Smooth muscle cell (in vitro differentiated cells): ENCODE measurements around the gene STARD8. TPM values are rescaled to one million over a fixed set of nuclear protein-coding genes. Genes with fewer than 3 reads are reported as not detected.
A peak's percentile ranks its signal among the peaks of the same experiment; 100 is the strongest.

Experiments
- DNase-seq: peaks from one replicate; lab custom pipeline; 2025; ENCODE audit not compliant: unreplicated experiment; lab: John Stamatoyannopoulos, UW
- H2AFZ ChIP-seq: fragments of 200-600 bp; sonication (generic); 2 replicates; pipeline ENCODE4 v1.6.0; 2016; ENCODE audit warnings: antibody characterized with exemption, low read depth, mild to moderate bottlenecking
- H3F3A ChIP-seq: fragments of 200-600 bp; sonication (generic); 2 replicates; pipeline ENCODE4 v1.6.0; 2017; ENCODE audit warnings: antibody characterized with exemption, low read depth
- H3K27ac ChIP-seq: fragments of 200-600 bp; sonication (generic); 2 replicates; pipeline ENCODE4 v1.5.1; 2016; ENCODE audit warnings: low read depth, mild to moderate bottlenecking
- H3K27me3 ChIP-seq: fragments of 200-600 bp; sonication (generic); 2 replicates; pipeline ENCODE4 v1.6.1; 2016; ENCODE audit warnings: low read depth, mild to moderate bottlenecking
- H3K36me3 ChIP-seq: fragments of 200-600 bp; sonication (generic); 2 replicates; pipeline ENCODE4 v1.5.1; 2016; ENCODE audit warnings: low read depth
- H3K4me1 ChIP-seq: fragments of 200-600 bp; sonication (generic); 2 replicates; pipeline ENCODE4 v1.5.1; 2016; ENCODE audit warnings: low read depth
- H3K4me2 ChIP-seq: fragments of 200-600 bp; sonication (generic); 2 replicates; pipeline ENCODE4 v1.6.0; 2016; ENCODE audit warnings: mild to moderate bottlenecking
- H3K4me3 ChIP-seq: fragments of 200-600 bp; sonication (generic); 2 replicates; pipeline ENCODE4 v1.5.1; 2016; ENCODE audit warnings: mild to moderate bottlenecking
- H3K79me2 ChIP-seq: fragments of 200-600 bp; sonication (generic); 2 replicates; pipeline ENCODE4 v1.6.0; 2016; ENCODE audit warnings: low read depth, mild to moderate bottlenecking
- H3K9ac ChIP-seq: fragments of 200-600 bp; sonication (generic); 2 replicates; pipeline ENCODE4 v1.6.0; 2016; ENCODE audit warnings: low read depth
- H3K9me3 ChIP-seq: fragments of 200-600 bp; sonication (generic); replicated peaks from 2 replicates; pipeline ENCODE4 v1.5.1; 2016; ENCODE audit warnings: low read depth
- H4K20me1 ChIP-seq: fragments of 200-600 bp; sonication (generic); 2 replicates; pipeline ENCODE4 v1.6.0; 2016; ENCODE audit warnings: low read depth
- CTCF ChIP-seq: fragments of 200-600 bp; sonication (generic); IDR thresholded peaks from 2 replicates; pipeline ENCODE4 v1.5.1; 2017; ENCODE audit warnings: borderline replicate concordance, mild to moderate bottlenecking, antibody characterized with exemption; ENCODE audit not compliant: insufficient read depth, poor library complexity, severe bottlenecking
- WGBS: methylation state at CpG from one replicate; pipeline ENCODE4 v1.1.7; 2016; ENCODE audit warnings: low lambda C conversion rate; 5-methylcytosine and 5-hydroxymethylcytosine counted together
- polyA plus RNA-seq: library from polyadenylated mRNA; unstranded; fragments of >200 nt; fragmentation: Nextera tagmentation; extraction: Ambion mirVana; gene quantifications from 2 replicates; pipeline ENCODE4 v1.2.1, GENCODE V29; 2016
- total RNA-seq: library from RNA; depleted of rRNA; stranded (reverse); fragments of >200 nt; gene quantifications from 2 replicates; pipeline ENCODE4 v1.2.3, GENCODE V29; 2014

The STARD8 gene
- total and polyA plus RNA-seq, 2 experiments from 2014 or later: 0.27 to 0.38 TPM

DNA sequence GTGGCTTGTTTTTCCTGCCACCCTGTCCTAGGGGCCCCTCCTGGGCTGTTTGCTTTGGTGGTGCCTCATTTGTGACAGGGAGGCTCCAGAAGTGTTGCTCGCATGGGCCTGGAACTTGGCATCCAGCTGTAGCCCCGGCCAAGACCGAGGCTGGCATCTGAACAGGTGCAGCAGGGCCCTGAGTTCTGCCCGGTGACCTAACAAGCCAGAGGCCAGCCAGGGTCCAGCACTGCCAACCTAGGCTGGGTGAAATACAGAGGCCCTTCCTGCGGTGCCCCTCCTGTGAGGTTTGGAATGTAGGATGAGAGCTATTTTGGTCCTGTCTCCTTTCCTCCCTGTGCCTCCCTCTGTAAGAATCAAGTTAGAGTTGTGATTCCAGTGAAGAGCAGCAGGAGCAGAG lies 58.5 kb downstream of the STARD8 start:
- no peak for DNase-seq
- no peaks in the 10 kb centered on the region for H3K4me1 ChIP-seq
- no peaks in the 10 kb centered on the region for H4K20me1 ChIP-seq
- H3K79me2 ChIP-seq: no peaks in the 10 kb centered on the region
- whole genome bisulfite sequencing: 83% methylated on average over 5 of the region's 5 CpGs
- no peak overlapping the region for H3K27ac ChIP-seq
- H2AFZ ChIP-seq: no peak overlapping the region
- no peaks in the 10 kb centered on the region for H3K27me3 ChIP-seq
- no peak for TF ChIP-seq CTCF
- H3K9me3 ChIP-seq: no peaks in the 10 kb centered on the region
- H3K4me2 ChIP-seq: no peak overlapping the region
- no peaks in the 10 kb centered on the region for H3F3A ChIP-seq
- H3K4me3 ChIP-seq: no peak overlapping the region
- H3K36me3 ChIP-seq: no peaks in the 10 kb centered on the region
- no peak overlapping the region for H3K9ac ChIP-seq

DNA sequence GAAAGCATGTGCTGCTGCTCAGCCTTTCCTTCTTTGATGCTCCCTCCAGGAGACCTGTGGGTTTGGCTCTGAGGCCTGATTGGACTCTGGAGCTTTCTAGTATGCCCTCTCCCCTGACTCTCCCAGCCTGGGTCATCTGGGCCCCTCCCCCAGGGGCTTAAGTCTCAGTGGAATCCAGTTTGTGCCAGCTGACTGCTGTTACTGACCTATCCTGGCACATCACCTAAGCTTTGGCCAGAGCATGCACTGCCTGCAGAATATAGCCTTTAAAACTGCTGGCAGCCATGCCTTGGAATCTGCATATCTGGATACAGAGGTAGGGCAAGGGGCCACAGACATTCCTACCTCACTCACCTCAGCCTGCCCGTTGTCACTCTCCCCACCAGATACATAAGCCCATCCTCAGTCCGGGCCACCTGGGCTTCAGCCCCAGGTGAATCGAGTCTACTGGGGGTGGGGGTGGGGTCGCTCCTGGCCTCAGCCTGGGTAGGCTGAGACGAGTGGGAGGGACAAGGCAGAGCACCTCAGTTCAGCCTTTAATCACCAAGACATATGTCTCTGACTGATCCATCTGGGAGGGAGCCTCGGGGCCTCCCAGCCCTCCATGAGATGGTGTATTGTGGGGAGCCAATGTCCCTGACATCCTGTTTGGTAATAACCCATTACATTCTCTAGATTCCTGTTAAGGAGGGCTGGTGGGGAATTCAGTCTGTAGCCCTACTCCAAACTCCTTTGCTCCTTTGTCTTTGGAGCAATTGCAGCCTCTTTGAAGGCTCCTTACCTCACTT lies 61.2 kb downstream of the STARD8 start:
- H2AFZ ChIP-seq: no peak overlapping the region
- H3K36me3 ChIP-seq: no peaks in the 10 kb centered on the region
- no peaks in the 10 kb centered on the region for H3K4me1 ChIP-seq
- H3K79me2 ChIP-seq: no peaks in the 10 kb centered on the region
- H3K27me3 ChIP-seq: no peaks in the 10 kb centered on the region
- WGBS: 39% methylated on average over 6 of the region's 6 CpGs
- no peak for DNase-seq
- no peak overlapping the region for H3K4me2 ChIP-seq
- H3F3A ChIP-seq: no peaks in the 10 kb centered on the region
- H3K4me3 ChIP-seq: no peak overlapping the region
- H3K27ac ChIP-seq: no peak overlapping the region
- H4K20me1 ChIP-seq: no peaks in the 10 kb centered on the region
- no peaks in the 10 kb centered on the region for H3K9me3 ChIP-seq
- H3K9ac ChIP-seq: no peak overlapping the region
- no peak for TF ChIP-seq CTCF

- H3K27me3 ChIP-seq: no peaks in the 10 kb centered on the region
- 23% methylated on average over 4 of the region's 4 CpGs for WGBS
- DNase-seq: no peak
These were observed 63.6 kb downstream of the STARD8 start for GRCh38 chrX:68710870-68711576.

More at GRCh38 chrX:68710870-68711576, 63.6 kb downstream of the STARD8 start:
- H3K36me3 ChIP-seq: no peaks in the 10 kb centered on the region
- no peaks in the 10 kb centered on the region for H3K4me1 ChIP-seq
- no peaks in the 10 kb centered on the region for H3K9me3 ChIP-seq
- no peak overlapping the region for H3K9ac ChIP-seq
- H3K4me2 ChIP-seq: no peak overlapping the region
- H3K27ac ChIP-seq: no peak overlapping the region
- no peak overlapping the region for H3K4me3 ChIP-seq
- no peak overlapping the region for H2AFZ ChIP-seq
- no peaks in the 10 kb centered on the region for H4K20me1 ChIP-seq
- TF ChIP-seq CTCF: peak; percentile 47
- H3F3A ChIP-seq: no peaks in the 10 kb centered on the region
- no peaks in the 10 kb centered on the region for H3K79me2 ChIP-seq
